ENCODE measurements around the gene MPPED2.
A peak's percentile ranks its signal among the peaks of the same experiment; 100 is the strongest.

The MPPED2 gene

DNA sequence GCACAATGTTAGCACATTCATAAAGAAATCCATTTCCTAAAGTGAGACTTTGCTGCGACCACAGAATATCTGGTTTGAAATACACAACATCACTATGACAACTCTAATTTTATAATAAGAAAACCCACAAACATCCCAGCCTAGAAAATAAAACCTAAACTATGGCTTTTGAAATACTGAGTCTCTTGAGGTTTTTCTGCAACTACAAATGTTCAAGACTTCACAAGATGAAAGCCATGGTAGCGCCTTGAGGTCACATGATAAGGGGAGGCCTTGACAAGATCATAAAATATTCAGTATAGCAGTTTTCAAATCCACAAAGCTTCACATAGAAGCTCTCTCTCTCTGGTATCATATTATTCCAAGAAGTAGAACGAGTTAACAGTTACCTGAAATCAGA is 126.8 kb downstream of the MPPED2 start:
- Histone ChIP-seq H3K9ac (ENCODE audit: low read length) (no peak overlapping the region), H3K4me3 (ENCODE audit: low read length) (no peak overlapping the region), H3K9me3 (ENCODE audit: control insufficient read depth, low read depth, low read length) (no peaks in the 10 kb centered on the region), H3K27me3 (ENCODE audit: control insufficient read depth, insufficient read depth, low read length) (no peaks in the 10 kb centered on the region), H3K36me3 (ENCODE audit: control insufficient read depth, low read depth, low read length) (no peaks in the 10 kb centered on the region), H3K27ac (ENCODE audit: low read length) (no peak overlapping the region), H3K4me1 (ENCODE audit: control insufficient read depth, low read depth, low read length) (peaks cover 37% of the 10 kb centered on the region)

DNA sequence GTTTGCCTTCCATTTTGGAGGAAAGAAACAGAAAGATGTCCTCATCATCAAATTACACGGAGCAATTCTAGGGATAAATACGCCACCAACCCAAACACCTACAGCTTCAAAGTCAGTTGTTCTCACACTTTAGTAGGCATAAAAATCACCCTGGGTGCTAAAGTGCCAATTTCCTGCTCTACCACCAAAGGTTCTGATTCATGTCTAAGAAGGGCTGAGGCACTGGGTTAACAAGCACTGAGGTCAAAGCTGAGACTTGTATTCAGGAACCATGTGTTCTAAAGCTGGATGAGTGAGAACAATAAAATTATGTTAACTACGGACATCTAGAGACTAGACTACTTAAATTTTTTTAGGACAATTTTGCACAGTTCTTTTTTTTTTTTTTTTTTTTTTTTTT is 127.6 kb downstream of the MPPED2 start:
- Histone ChIP-seq H3K27me3 (ENCODE audit: control insufficient read depth, insufficient read depth, low read length) (no peaks in the 10 kb centered on the region), H3K4me3 (ENCODE audit: low read length) (no peak overlapping the region), H3K4me1 (ENCODE audit: control insufficient read depth, low read depth, low read length) (peaks cover 44% of the 10 kb centered on the region), H3K9me3 (ENCODE audit: control insufficient read depth, low read depth, low read length) (no peaks in the 10 kb centered on the region), H3K27ac (ENCODE audit: low read length) (no peak overlapping the region), H3K9ac (ENCODE audit: low read length) (no peak overlapping the region), H3K36me3 (ENCODE audit: control insufficient read depth, low read depth, low read length) (no peaks in the 10 kb centered on the region)

DNA sequence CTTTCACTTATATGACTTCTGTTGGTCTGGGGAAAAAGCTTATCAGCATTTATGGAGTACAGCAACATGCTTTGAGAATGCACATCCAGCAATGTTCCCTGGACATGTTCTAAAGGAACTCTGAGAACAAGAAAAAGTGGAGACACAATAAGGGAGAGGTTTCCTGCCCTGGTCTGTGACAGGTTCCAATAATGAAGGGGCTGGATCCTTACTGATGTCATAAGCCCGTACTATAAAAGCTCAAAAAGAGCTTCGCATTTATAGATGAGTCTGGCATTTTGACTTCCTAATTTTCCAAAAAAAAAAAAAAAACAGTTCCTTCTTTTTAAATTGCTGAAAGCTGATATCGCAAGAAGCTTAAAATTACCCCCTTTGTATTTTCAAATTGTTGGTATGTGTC is 129.1 kb downstream of the MPPED2 start:
- peaks cover 44% of the 10 kb centered on the region for H3K4me1 ChIP-seq (ENCODE audit: control insufficient read depth, low read depth, low read length)
- no peaks in the 10 kb centered on the region for H3K27me3 ChIP-seq (ENCODE audit: control insufficient read depth, insufficient read depth, low read length)
- no peak overlapping the region for H3K4me3 ChIP-seq (ENCODE audit: low read length)
- H3K36me3 ChIP-seq (ENCODE audit: control insufficient read depth, low read depth, low read length), result no peaks in the 10 kb centered on the region
- H3K27ac ChIP-seq (ENCODE audit: low read length), result no peak overlapping the region
- no peak overlapping the region for H3K9ac ChIP-seq (ENCODE audit: low read length)
- H3K9me3 ChIP-seq (ENCODE audit: control insufficient read depth, low read depth, low read length), result no peaks in the 10 kb centered on the region

DNA sequence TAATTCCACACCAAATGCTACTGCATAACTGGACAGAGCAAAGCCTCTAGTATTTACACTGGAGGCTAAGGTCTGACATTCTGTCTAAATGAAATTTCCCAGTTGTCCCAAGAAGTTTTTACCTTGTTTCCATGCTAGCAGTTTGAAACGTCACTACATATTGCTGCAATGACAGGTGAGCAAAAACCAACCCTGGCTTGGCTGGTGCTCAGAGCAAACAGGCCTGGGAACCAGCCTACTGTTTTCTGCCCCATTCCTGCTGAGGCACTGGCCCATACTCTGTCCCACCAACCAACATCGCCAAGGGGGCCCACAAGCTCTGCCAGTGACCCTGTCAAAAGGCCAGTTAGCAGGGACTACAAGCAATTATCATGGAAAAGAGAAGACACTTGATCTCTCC is 131.1 kb downstream of the MPPED2 start:
- H3K4me3 ChIP-seq (ENCODE audit: low read length), result no peak overlapping the region
- H3K27me3 ChIP-seq (ENCODE audit: control insufficient read depth, insufficient read depth, low read length), result no peaks in the 10 kb centered on the region
- H3K27ac ChIP-seq (ENCODE audit: low read length), result no peak overlapping the region
- peaks cover 52% of the 10 kb centered on the region for H3K4me1 ChIP-seq (ENCODE audit: control insufficient read depth, low read depth, low read length)
- no peaks in the 10 kb centered on the region for H3K36me3 ChIP-seq (ENCODE audit: control insufficient read depth, low read depth, low read length)
- no peaks in the 10 kb centered on the region for H3K9me3 ChIP-seq (ENCODE audit: control insufficient read depth, low read depth, low read length)
- H3K9ac ChIP-seq (ENCODE audit: low read length), result no peak overlapping the region

DNA sequence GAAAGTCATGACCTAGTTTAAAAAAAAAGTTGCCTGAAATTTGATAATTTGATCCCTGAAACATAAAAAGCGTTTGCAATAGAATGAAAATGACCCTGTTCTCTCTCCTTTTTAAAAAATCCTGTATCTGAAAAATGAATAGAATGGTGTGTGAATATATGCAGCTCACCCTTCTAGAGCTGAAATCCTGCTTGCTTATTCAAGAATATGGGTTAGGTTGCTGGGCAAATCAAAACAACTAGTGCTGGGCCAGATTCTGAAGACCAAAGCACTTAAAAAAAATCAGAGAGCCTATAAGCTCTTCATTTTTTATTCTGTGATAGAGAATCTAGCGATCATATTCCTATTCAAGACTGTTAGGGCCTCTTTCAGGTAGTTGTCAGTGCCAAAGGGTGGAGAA is 131.6 kb downstream of the MPPED2 start:
- Histone ChIP-seq H3K4me1 (ENCODE audit: control insufficient read depth, low read depth, low read length) (peaks cover 52% of the 10 kb centered on the region), H3K9me3 (ENCODE audit: control insufficient read depth, low read depth, low read length) (no peaks in the 10 kb centered on the region), H3K4me3 (ENCODE audit: low read length) (no peak overlapping the region), H3K27me3 (ENCODE audit: control insufficient read depth, insufficient read depth, low read length) (no peaks in the 10 kb centered on the region), H3K9ac (ENCODE audit: low read length) (no peak overlapping the region), H3K27ac (ENCODE audit: low read length) (no peak overlapping the region), H3K36me3 (ENCODE audit: control insufficient read depth, low read depth, low read length) (no peaks in the 10 kb centered on the region)

DNA sequence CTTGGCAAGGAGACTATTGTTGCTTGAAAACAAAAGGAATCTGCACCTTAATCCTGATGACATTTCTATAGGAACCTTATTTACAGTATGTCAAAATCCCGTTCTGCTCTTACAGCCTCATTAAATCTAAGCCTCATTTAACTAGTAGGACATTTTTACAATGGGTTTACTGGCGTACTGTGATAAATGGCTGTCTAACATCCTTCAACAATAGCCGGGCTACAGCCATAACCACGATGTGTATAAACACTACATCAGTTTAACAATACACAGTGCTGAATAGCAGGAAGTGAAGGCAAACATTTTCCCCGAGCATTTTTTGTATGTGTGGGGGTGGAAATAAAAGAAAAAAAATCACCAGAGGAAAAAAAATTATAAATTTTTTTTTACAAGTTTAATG is 132.0 kb downstream of the MPPED2 start:
- Histone ChIP-seq H3K27me3 (ENCODE audit: control insufficient read depth, insufficient read depth, low read length) (no peaks in the 10 kb centered on the region), H3K4me1 (ENCODE audit: control insufficient read depth, low read depth, low read length) (peaks cover 52% of the 10 kb centered on the region), H3K9ac (ENCODE audit: low read length) (no peak overlapping the region), H3K4me3 (ENCODE audit: low read length) (peak overlapping the region; percentile 27), H3K27ac (ENCODE audit: low read length) (no peak overlapping the region), H3K36me3 (ENCODE audit: control insufficient read depth, low read depth, low read length) (no peaks in the 10 kb centered on the region), H3K9me3 (ENCODE audit: control insufficient read depth, low read depth, low read length) (no peaks in the 10 kb centered on the region)

DNA sequence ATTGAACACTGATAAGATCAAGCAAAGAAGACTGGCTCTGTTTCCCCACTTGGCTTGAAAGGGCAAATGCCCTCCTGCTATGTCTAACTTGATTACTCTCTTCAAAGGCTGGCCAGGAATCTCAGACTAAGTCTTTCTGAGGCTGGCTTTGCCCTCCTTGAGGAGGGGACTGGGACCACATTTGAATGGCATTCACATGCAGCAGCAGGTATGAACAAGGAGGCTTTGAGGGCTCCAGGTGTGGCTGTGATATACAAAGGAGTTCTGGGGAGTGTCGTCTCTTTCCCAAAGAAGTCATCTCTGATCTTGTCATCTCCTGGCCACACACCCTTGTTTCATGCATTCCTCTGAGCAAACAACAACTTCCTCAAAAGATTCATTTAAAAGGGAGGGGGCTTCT is 132.4 kb downstream of the MPPED2 start:
- H3K4me3 ChIP-seq (ENCODE audit: low read length), result peak overlapping the region; percentile 27
- H3K9ac ChIP-seq (ENCODE audit: low read length), result no peak overlapping the region
- no peaks in the 10 kb centered on the region for H3K27me3 ChIP-seq (ENCODE audit: control insufficient read depth, insufficient read depth, low read length)
- no peaks in the 10 kb centered on the region for H3K9me3 ChIP-seq (ENCODE audit: control insufficient read depth, low read depth, low read length)
- peaks cover 52% of the 10 kb centered on the region for H3K4me1 ChIP-seq (ENCODE audit: control insufficient read depth, low read depth, low read length)
- H3K36me3 ChIP-seq (ENCODE audit: control insufficient read depth, low read depth, low read length), result no peaks in the 10 kb centered on the region
- no peak overlapping the region for H3K27ac ChIP-seq (ENCODE audit: low read length)

DNA sequence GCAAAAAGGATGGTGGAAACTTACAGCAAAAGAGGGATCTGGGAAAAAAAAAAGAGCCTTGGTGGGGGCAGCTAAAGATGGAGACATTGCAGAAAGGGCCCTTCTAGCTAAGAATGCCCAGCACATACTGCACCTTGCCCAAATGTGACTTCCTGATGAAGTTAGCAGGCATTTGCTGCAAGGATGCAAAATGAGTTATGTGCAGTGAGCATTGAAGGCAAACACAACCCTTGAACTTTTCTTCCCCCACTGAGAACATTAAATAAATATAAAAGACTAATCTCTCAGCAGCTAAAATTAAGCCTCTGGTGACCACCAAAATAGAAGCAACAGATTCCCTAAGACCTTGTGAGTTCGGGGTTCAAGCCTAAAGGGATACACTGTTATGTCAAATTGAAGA is 133.3 kb downstream of the MPPED2 start:
- Histone ChIP-seq H3K9ac (ENCODE audit: low read length) (no peak overlapping the region), H3K27ac (ENCODE audit: low read length) (no peak overlapping the region), H3K36me3 (ENCODE audit: control insufficient read depth, low read depth, low read length) (no peaks in the 10 kb centered on the region), H3K4me3 (ENCODE audit: low read length) (no peak overlapping the region), H3K4me1 (ENCODE audit: control insufficient read depth, low read depth, low read length) (peaks cover 48% of the 10 kb centered on the region), H3K27me3 (ENCODE audit: control insufficient read depth, insufficient read depth, low read length) (no peaks in the 10 kb centered on the region), H3K9me3 (ENCODE audit: control insufficient read depth, low read depth, low read length) (no peaks in the 10 kb centered on the region)

DNA sequence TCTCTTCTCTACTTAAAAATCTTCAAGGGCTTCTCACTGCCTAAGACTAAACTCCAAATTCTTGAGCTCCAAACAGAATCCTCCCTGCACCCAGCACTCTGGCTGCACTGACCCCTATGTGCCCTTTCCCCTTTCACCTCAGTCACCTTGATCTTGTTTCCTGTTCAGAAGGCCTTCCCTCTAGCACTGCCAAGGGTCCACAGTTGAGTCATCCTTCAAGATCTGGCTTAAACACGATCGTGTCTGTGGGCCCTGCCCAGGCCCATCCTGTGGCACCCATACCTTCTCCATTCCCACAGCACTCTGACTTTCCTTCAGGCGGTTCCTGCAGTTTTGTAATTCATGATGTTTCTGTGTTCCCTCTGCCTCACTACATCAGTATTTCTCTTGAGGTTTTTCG is 134.0 kb downstream of the MPPED2 start:
- H3K27me3 ChIP-seq (ENCODE audit: control insufficient read depth, insufficient read depth, low read length), result no peaks in the 10 kb centered on the region
- H3K4me3 ChIP-seq (ENCODE audit: low read length), result peak overlapping the region; percentile 28

DNA sequence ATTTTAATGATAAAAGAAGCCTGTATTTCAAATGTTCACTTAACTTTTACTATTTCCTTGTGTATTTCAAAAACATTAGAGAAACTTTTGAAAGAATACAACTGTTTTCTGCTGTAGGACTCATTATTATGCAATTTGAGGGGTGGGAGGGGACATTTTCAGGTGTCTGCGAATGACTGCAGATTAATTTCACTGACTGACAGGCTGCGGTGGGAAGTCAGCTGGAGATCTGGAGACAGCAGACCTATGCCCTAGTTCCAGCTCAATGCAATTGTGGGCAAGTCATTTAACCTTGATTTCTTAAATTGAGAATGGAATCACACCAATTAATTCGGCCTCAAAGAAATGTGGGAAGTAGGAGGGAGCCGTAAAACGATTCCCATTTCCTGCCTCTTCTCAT is 134.5 kb downstream of the MPPED2 start:
- Histone ChIP-seq H3K9me3 (ENCODE audit: control insufficient read depth, low read depth, low read length) (no peaks in the 10 kb centered on the region), H3K27ac (ENCODE audit: low read length) (no peak overlapping the region), H3K4me1 (ENCODE audit: control insufficient read depth, low read depth, low read length) (peaks cover 55% of the 10 kb centered on the region), H3K9ac (ENCODE audit: low read length) (no peak overlapping the region), H3K36me3 (ENCODE audit: control insufficient read depth, low read depth, low read length) (no peaks in the 10 kb centered on the region), H3K4me3 (ENCODE audit: low read length) (peak overlapping the region; percentile 28), H3K27me3 (ENCODE audit: control insufficient read depth, insufficient read depth, low read length) (no peaks in the 10 kb centered on the region)

More for the DNA sequence above, 134.0 kb downstream of the MPPED2 start:
- H3K4me1 ChIP-seq (ENCODE audit: control insufficient read depth, low read depth, low read length), result peaks cover 50% of the 10 kb centered on the region
- no peaks in the 10 kb centered on the region for H3K9me3 ChIP-seq (ENCODE audit: control insufficient read depth, low read depth, low read length)
- no peak overlapping the region for H3K9ac ChIP-seq (ENCODE audit: low read length)
- no peak overlapping the region for H3K27ac ChIP-seq (ENCODE audit: low read length)
- H3K36me3 ChIP-seq (ENCODE audit: control insufficient read depth, low read depth, low read length), result no peaks in the 10 kb centered on the region

DNA sequence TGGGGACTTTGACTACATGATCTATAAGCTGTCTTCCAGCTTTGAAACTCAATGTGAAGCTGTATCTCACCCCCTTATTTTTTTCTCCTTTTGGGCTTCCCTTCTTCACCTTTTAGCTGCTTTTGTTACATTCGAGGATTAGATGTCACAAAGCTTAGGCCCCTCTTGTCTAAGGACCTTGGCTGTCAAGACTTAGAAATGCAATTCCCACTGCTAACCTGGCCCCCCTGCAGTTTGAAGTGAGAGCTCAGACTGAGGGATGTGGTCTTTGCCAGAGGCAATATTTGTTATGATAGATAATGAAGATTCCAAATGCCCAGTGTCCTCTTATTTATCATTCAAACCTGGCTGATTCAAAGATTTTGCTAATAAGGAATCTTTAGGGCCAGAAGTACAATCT is 135.0 kb downstream of the MPPED2 start:
- H3K27me3 ChIP-seq (ENCODE audit: control insufficient read depth, insufficient read depth, low read length), result no peaks in the 10 kb centered on the region
- no peaks in the 10 kb centered on the region for H3K9me3 ChIP-seq (ENCODE audit: control insufficient read depth, low read depth, low read length)
- H3K4me1 ChIP-seq (ENCODE audit: control insufficient read depth, low read depth, low read length), result peaks cover 55% of the 10 kb centered on the region
- H3K4me3 ChIP-seq (ENCODE audit: low read length), result no peak overlapping the region
- no peak overlapping the region for H3K27ac ChIP-seq (ENCODE audit: low read length)
- H3K9ac ChIP-seq (ENCODE audit: low read length), result no peak overlapping the region
- H3K36me3 ChIP-seq (ENCODE audit: control insufficient read depth, low read depth, low read length), result no peaks in the 10 kb centered on the region

DNA sequence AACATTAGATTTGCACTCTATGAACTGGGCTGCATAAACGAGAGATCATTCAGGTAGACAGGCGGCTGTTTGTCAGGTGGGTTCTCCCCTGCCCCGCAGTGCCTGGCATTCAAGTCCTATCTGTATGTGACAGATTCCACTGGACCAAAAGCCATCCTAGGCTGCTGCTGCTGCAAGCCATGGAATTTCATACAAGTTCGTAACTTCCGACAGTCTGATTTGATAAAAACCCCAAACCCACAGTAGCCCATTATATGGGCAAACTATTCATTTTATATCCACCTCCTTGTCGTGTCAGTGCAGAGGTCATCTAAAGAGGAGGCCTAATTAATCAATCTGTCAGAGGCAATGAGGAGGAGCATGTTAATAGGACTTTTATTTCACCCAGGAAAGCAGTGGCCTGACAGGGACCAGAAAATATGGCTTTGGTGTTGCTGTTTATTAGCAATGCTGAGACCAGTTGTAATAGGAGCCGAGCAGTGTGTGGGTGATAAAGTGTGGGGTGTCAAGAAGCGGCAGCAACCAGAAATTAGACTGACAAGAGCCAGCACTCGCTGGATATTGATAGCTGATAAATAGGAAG is 139.0 kb downstream of the MPPED2 start:
- Histone ChIP-seq H3K4me1 (ENCODE audit: control insufficient read depth, low read depth, low read length) (peaks cover 37% of the 10 kb centered on the region), H3K36me3 (ENCODE audit: control insufficient read depth, low read depth, low read length) (no peaks in the 10 kb centered on the region), H3K27ac (ENCODE audit: low read length) (no peak overlapping the region), H3K4me3 (ENCODE audit: low read length) (no peak overlapping the region), H3K9ac (ENCODE audit: low read length) (no peak overlapping the region), H3K27me3 (ENCODE audit: control insufficient read depth, insufficient read depth, low read length) (no peaks in the 10 kb centered on the region), H3K9me3 (ENCODE audit: control insufficient read depth, low read depth, low read length) (no peaks in the 10 kb centered on the region)

All from iPS-18a (cell line).